H1 (cell line): ENCODE data around the gene PDIA6. TPM values are rescaled to one million over a fixed set of nuclear protein-coding genes. Genes with fewer than 3 reads are reported as not detected.

Source experiments
- CTCF ChIA-PET: fragments of 300-600 bp; sonication (Branson Sonifier 250); formaldehyde crosslinking; loops from one replicate; lab custom pipeline; 2021; ENCODE audit not compliant: partially characterized antibody; lab: Charles Lee
- POLR2A ChIA-PET: fragments of 300-600 bp; sonication (Branson Sonifier 250); formaldehyde crosslinking; loops from one replicate; lab custom pipeline; 2021; ENCODE audit warnings: inconsistent platforms; ENCODE audit not compliant: partially characterized antibody; lab: Charles Lee
- DNase-seq, 2 experiments: peaks; one replicate each; pipeline versions ENCODE4 v3.0.0 to v3.0.0-alpha.2; 2010 to 2022; ENCODE audit warnings: low spot score in 2 of 2, low read depth in 1 of 2, mixed read lengths in 1 of 2
- FAIRE-seq: peaks from 2 replicates; lab custom pipeline; 2011; peaks lifted over from hg19 to GRCh38; lab: Jason Lieb, UNC
- H2AFZ ChIP-seq: 2 replicates; pipeline ENCODE4 v1.8.1; 2012; ENCODE audit warnings: low read length, inconsistent platforms
- H2AK5ac ChIP-seq: 2 replicates; pipeline ENCODE4 v1.6.1; 2013; ENCODE audit warnings: low read depth, low read length
- H2BK120ac ChIP-seq: replicated peaks from 2 replicates; pipeline ENCODE3; 2013; ENCODE audit warnings: low read depth, low read length, inconsistent platforms
- H2BK12ac ChIP-seq: 2 replicates; pipeline ENCODE4 v1.6.1; 2013; ENCODE audit warnings: low read depth, low read length
- H2BK15ac ChIP-seq: 2 replicates; pipeline ENCODE4 v1.6.1; 2013; ENCODE audit warnings: low read length
- H2BK20ac ChIP-seq: 2 replicates; pipeline ENCODE4 v1.6.1; 2013; ENCODE audit warnings: low read length
- H2BK5ac ChIP-seq: 2 replicates; pipeline ENCODE4 v1.6.1; 2013; ENCODE audit warnings: low read depth, low read length
- H3K14ac ChIP-seq: 2 replicates; pipeline ENCODE4 v1.6.1; 2013; ENCODE audit warnings: inconsistent platforms; ENCODE audit not compliant: insufficient read length
- H3K18ac ChIP-seq: 2 replicates; pipeline ENCODE4 v1.6.1; 2013; ENCODE audit warnings: low read length; ENCODE audit errors: extremely low read depth
- H3K23ac ChIP-seq: 2 replicates; pipeline ENCODE4 v1.6.1; 2013; ENCODE audit warnings: inconsistent platforms; ENCODE audit not compliant: insufficient read length
- H3K23me2 ChIP-seq: 2 replicates; pipeline ENCODE4 v1.6.1; 2013; ENCODE audit warnings: low read depth, low read length
- H3K27ac ChIP-seq: 2 replicates; pipeline ENCODE4 v1.6.1; 2011; ENCODE audit warnings: low read depth, low read length, inconsistent platforms
- H3K27me3 ChIP-seq, 4 experiments: replicated peaks in 1 of 4; 1 replicate in 1 of 4; 2 replicates in 3 of 4; pipeline versions ENCODE4 v1.6.1 to v1.8.1; 2011 to 2013; ENCODE audit warnings: low read length in 3 of 4, mild to moderate bottlenecking in 3 of 4, inconsistent platforms in 2 of 4, mixed read lengths in 2 of 4, moderate library complexity in 1 of 4; ENCODE audit not compliant: control insufficient read depth in 3 of 4, insufficient read depth in 3 of 4; ENCODE audit errors: extremely low read depth in 1 of 4
- H3K36me3 ChIP-seq, 4 experiments: 2 replicates each; pipeline versions ENCODE4 v1.6.1 to v1.8.1; 2011 to 2013; ENCODE audit warnings: mild to moderate bottlenecking in 4 of 4, low read length in 3 of 4, moderate library complexity in 2 of 4, control low read depth in 1 of 4, inconsistent platforms in 1 of 4; ENCODE audit not compliant: insufficient read depth in 4 of 4, control insufficient read depth in 2 of 4
- H3K4ac ChIP-seq: replicated peaks from 2 replicates; pipeline ENCODE3; 2013; ENCODE audit warnings: low read length, low read depth, mixed read lengths, inconsistent platforms; ENCODE audit not compliant: insufficient read length
- H3K4me1 ChIP-seq, 4 experiments: replicated peaks in 1 of 4; 1 replicate in 1 of 4; 2 replicates in 3 of 4; pipeline versions ENCODE4 v1.6.1 to v1.8.1; 2011 to 2013; ENCODE audit warnings: low read length in 3 of 4, inconsistent platforms in 2 of 4, mixed read lengths in 1 of 4; ENCODE audit not compliant: insufficient read depth in 4 of 4, control insufficient read depth in 3 of 4
- H3K4me2 ChIP-seq, 2 experiments: 2 replicates each; pipeline versions ENCODE4 v1.6.1 to v1.8.1; 2011 to 2013; ENCODE audit warnings: low read depth in 2 of 2, low read length in 2 of 2, control low read depth in 1 of 2, inconsistent platforms in 1 of 2, mild to moderate bottlenecking in 1 of 2; ENCODE audit not compliant: insufficient read depth in 1 of 2
- H3K4me3 ChIP-seq, 4 experiments: fragments of 200-600, 300-600 bp in 1 of 4; sonication (generic), shearing (Covaris generic), sonication (Bioruptor Twin) in 1 of 4; 2 replicates each; pipeline versions ENCODE4 v1.5.1 to v1.8.1; 2011 to 2016; ENCODE audit warnings: low read length in 4 of 4, low read depth in 3 of 4, control low read depth in 2 of 4, inconsistent platforms in 2 of 4, mild to moderate bottlenecking in 2 of 4, mixed read lengths in 1 of 4, moderate library complexity in 1 of 4; ENCODE audit not compliant: insufficient read depth in 2 of 4; ENCODE audit errors: extremely low read depth in 1 of 4
- H3K56ac ChIP-seq: replicated peaks from 2 replicates; pipeline ENCODE3; 2013; ENCODE audit warnings: low read depth, mild to moderate bottlenecking, mixed read lengths, low read length, inconsistent platforms; ENCODE audit not compliant: insufficient read length
- H3K79me1 ChIP-seq: 2 replicates; pipeline ENCODE4 v1.6.1; 2013; ENCODE audit warnings: low read depth, low read length, control low read depth
- H3K79me2 ChIP-seq, 2 experiments: 2 replicates each; pipeline versions ENCODE4 v1.6.1 to v1.8.1; 2012 to 2013; ENCODE audit warnings: low read length in 2 of 2, mild to moderate bottlenecking in 2 of 2, inconsistent platforms in 1 of 2; ENCODE audit not compliant: insufficient read depth in 2 of 2, control insufficient read depth in 1 of 2
- H3K9ac ChIP-seq, 4 experiments: replicated peaks in 1 of 4; 1 replicate in 1 of 4; 2 replicates in 3 of 4; pipeline versions ENCODE4 v1.6.1 to v1.8.1; 2011 to 2013; ENCODE audit warnings: low read depth in 3 of 4, low read length in 3 of 4, control low read depth in 2 of 4, mild to moderate bottlenecking in 2 of 4, moderate library complexity in 2 of 4, inconsistent platforms in 1 of 4; ENCODE audit errors: extremely low read depth in 1 of 4
- H3K9me3 ChIP-seq, 2 experiments: 2 replicates each; pipeline versions ENCODE4 v1.6.1 to v1.8.1; 2012 to 2013; ENCODE audit warnings: mild to moderate bottlenecking in 2 of 2, moderate library complexity in 2 of 2, control low read depth in 1 of 2, inconsistent platforms in 1 of 2, low read depth in 1 of 2, low read length in 1 of 2, mixed read lengths in 1 of 2; ENCODE audit not compliant: insufficient read depth in 2 of 2
- H4K20me1 ChIP-seq, 2 experiments: replicated peaks in 1 of 2; 2 replicates each; pipeline versions ENCODE3 to v1.8.1; 2011 to 2013; ENCODE audit warnings: inconsistent platforms in 2 of 2, low read length in 2 of 2, mild to moderate bottlenecking in 1 of 2; ENCODE audit not compliant: insufficient read depth in 2 of 2, control insufficient read depth in 1 of 2
- H4K5ac ChIP-seq: 2 replicates; pipeline ENCODE4 v1.6.1; 2013; ENCODE audit warnings: low read length, low read depth, mixed read lengths, inconsistent platforms; ENCODE audit not compliant: insufficient read length
- H4K8ac ChIP-seq: 2 replicates; pipeline ENCODE4 v1.8.0; 2013; ENCODE audit warnings: mild to moderate bottlenecking, moderate library complexity, low read length, inconsistent platforms; ENCODE audit not compliant: insufficient read depth; ENCODE audit errors: extremely low read depth
- H4K91ac ChIP-seq: replicated peaks from 2 replicates; pipeline ENCODE3; 2013; ENCODE audit warnings: low read length, mixed read lengths, inconsistent platforms; ENCODE audit not compliant: insufficient read length
- CBX5 ChIP-seq: fragments of 300-800, 300-1000 bp; sonication (generic); IDR thresholded peaks from 2 replicates; pipeline ENCODE4 v1.7.1; 2016; ENCODE audit warnings: antibody characterized with exemption, low read length, low read depth
- CEBPB ChIP-seq: IDR thresholded peaks from 2 replicates; pipeline ENCODE4 v1.6.1; 2012; ENCODE audit warnings: low read depth, low read length
- GTF2F1 ChIP-seq: IDR thresholded peaks from 2 replicates; pipeline ENCODE4 v1.6.1; 2012; ENCODE audit warnings: low read depth, low read length, improper control_type of control experiment, borderline replicate concordance
- HDAC2 ChIP-seq, 2 experiments: fragments of 300-600 bp in 1 of 2; sonication (generic) in 1 of 2; IDR thresholded peaks; 2 replicates each; pipeline ENCODE4 v1.6.1; 2011 to 2012; ENCODE audit warnings: low read depth in 2 of 2, low read length in 2 of 2, mild to moderate bottlenecking in 2 of 2, moderate library complexity in 2 of 2, borderline replicate concordance in 1 of 2, inconsistent platforms in 1 of 2
- SIN3A ChIP-seq, 2 experiments: IDR thresholded peaks in 1 of 2; conservative IDR thresholded peaks in 1 of 2; 2 replicates each; pipeline ENCODE4 v1.6.1; 2011 to 2012; ENCODE audit warnings: low read length in 2 of 2, improper control_type of control experiment in 1 of 2, low read depth in 1 of 2, mild to moderate bottlenecking in 1 of 2
- TAF1 ChIP-seq: IDR thresholded peaks from 2 replicates; pipeline ENCODE4 v1.6.1; 2011; ENCODE audit warnings: mild to moderate bottlenecking, low read depth, low read length
- WGBS, 2 experiments: shearing (Covaris generic) in 1 of 2; methylation state at CpG; one replicate each; pipeline versions ENCODE4 v1.1.6 to v1.1.7; 2013 to 2015; ENCODE audit warnings: low lambda C conversion rate in 2 of 2, mixed read lengths in 2 of 2, inconsistent platforms in 1 of 2, low coverage in 1 of 2, missing lambda C conversion rate in 1 of 2; ENCODE audit not compliant: insufficient replicate concordance in 2 of 2, insufficient coverage in 1 of 2, insufficient read length in 1 of 2; ENCODE audit errors: extremely low coverage in 1 of 2, missing lambda C conversion rate in 1 of 2; 5-methylcytosine and 5-hydroxymethylcytosine counted together
- polyA plus RNA-seq, 7 experiments: library from polyadenylated mRNA; depleted of rRNA in 3 of 7; stranded (reverse) in 5 of 7; unstranded in 2 of 7; fragments of >200 nt in 5 of 7; fragments of 200-250 nt in 2 of 7; gene quantifications; 1 replicate in 5 of 7; 2 replicates in 1 of 7; 4 replicates in 1 of 7; pipeline versions ENCODE4 v1.2.1 to v1.2.3, GENCODE V29; 2011 to 2013; ENCODE audit warnings: missing spikeins in 2 of 7, mixed read lengths in 2 of 7
- total RNA-seq: library from RNA; stranded (reverse); fragmentation: NEBNext Ultra II Directional; extraction: Animal tissue kit (Norgen Biotek cat#: 25700); gene quantifications from 2 replicates; pipeline ENCODE4 v1.2.1, GENCODE V29; 2021

PDIA6 gene
- total and polyA plus RNA-seq, 2 of the 8 experiments (the other 6 are each of a cell fraction or from before 2014, with no cell fraction given) = 181 to 384 TPM

DNA sequence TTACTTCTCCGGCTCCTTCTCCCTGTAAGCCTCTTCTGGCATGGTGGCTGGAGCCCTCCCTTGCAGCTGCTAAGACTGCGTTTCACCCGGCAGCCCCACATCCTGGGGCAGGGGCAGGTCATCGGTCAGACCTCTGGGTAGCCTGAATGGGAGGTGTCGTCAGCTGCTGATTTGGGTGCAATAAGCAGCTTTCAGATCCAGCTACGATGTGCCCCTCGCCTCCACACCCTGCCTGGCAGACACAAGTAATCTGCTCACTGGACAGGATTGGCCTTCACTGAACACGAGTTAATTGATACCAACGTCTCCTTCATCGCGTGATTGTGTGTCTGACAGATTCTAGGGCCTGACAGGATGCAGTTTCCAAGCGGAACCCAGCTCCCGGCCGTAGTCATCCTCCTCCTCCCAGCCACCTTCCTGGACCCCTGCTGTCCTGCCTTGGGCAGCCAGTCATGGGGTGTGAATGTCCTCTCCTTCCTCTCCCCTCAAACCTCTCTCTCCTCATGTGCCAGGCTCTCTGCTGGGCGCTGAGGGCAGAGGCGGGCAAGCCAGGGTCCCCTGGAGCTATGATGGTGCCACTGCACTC lies 18.9 kb upstream of the PDIA6 start:
- no peak overlapping the region for H3K56ac ChIP-seq
- POLR2A ChIA-PET = interaction anchor here (1.2 to 1.7 kb wide), 3 partner anchors 11 to 298 kb away, joined by 4 to 6 read pairs (median 5); partner anchors contain the start of gene PDIA6
- no peak for FAIRE-seq
- H2BK5ac ChIP-seq = no peak overlapping the region
- no peak overlapping the region for H3K4ac ChIP-seq
- H2BK20ac ChIP-seq = no peak overlapping the region
- H3K18ac ChIP-seq = no peak overlapping the region
- WGBS, 2 experiments = 87% methylated on average over 16 of the region's 16 CpGs; no CpG with 5 or more reads in 1 of the 2 experiments
- H3K27me3 ChIP-seq = peaks cover 0 to 7% (median 4%) of the 10 kb centered on the region in 4 experiments; a peak in 3 of 7 replicates
- no peaks in the 10 kb centered on the region for H3K36me3 ChIP-seq
- no peaks in the 10 kb centered on the region for H3K9me3 ChIP-seq
- no peak overlapping the region for H3K4me2 ChIP-seq
- H4K8ac ChIP-seq = no peak overlapping the region
- CTCF ChIA-PET = interaction anchor here (0.7 to 11.2 kb wide), 48 partner anchors 8 to 783 kb away, joined by 3 to 234 read pairs (median 7); partner anchors contain the start of genes KCNF1 and PDIA6
- peak overlapping the region; percentile 2 for H4K91ac ChIP-seq
- H3K27ac ChIP-seq = no peak overlapping the region
- peak overlapping the region; percentile 25 for H2BK15ac ChIP-seq
- no peaks in the 10 kb centered on the region for H4K20me1 ChIP-seq
- no peaks in the 10 kb centered on the region for H3K23me2 ChIP-seq
- no peak overlapping the region for H3K23ac ChIP-seq
- no peak overlapping the region for H3K14ac ChIP-seq
- no peak overlapping the region for H2BK12ac ChIP-seq
- no peaks in the 10 kb centered on the region for H3K79me2 ChIP-seq
- H2AFZ ChIP-seq = no peak overlapping the region
- H2AK5ac ChIP-seq = no peak overlapping the region
- H3K79me1 ChIP-seq = no peaks in the 10 kb centered on the region
- no peak overlapping the region for H2BK120ac ChIP-seq
- no peak overlapping the region for H4K5ac ChIP-seq
- TF ChIP-seq GTF2F1 (no peak), SIN3A (conservative IDR thresholded peaks at IDR 0.05 in 1 of 2, IDR thresholded peaks at IDR 0.05 in 1 of 2; ENCODE audit: low read depth in 1 of 2, low read length in 2 of 2) (no peak), TAF1 (no peak), HDAC2 (IDR thresholded peaks at IDR 0.05; ENCODE audit: borderline replicate concordance in 1 of 2, low read depth in 2 of 2, low read length in 2 of 2) (no peak), CBX5 (no peak), CEBPB (no peak)
- H3K4me3 ChIP-seq = no peak overlapping the region
- H3K9ac ChIP-seq = no peak overlapping the region
- peaks cover 0 to 7% (median 4%) of the 10 kb centered on the region in 4 experiments; a peak in 5 of 7 replicates for H3K4me1 ChIP-seq
- no peak for DNase-seq
